ENCODE data around the gene SEMA5A.

- no peak for TF ChIP-seq CTCF (IDR thresholded peaks at IDR 0.05; ENCODE audit: insufficient read depth, low read length)
- no peak for TF ChIP-seq REST (IDR thresholded peaks at IDR 0.05; ENCODE audit: insufficient replicate concordance, low read depth)
- TF ChIP-seq POLR2AphosphoS5 (IDR thresholded peaks at IDR 0.05; ENCODE audit: low read depth): no peak
- TF ChIP-seq GABPA (IDR thresholded peaks at IDR 0.05; ENCODE audit: low read depth): no peak
- TF ChIP-seq SPI1 (IDR thresholded peaks at IDR 0.05; ENCODE audit: borderline replicate concordance, low read depth): no peak
These were observed 89.9 kb downstream of the SEMA5A start for GRCh38 chr5:9455826-9456434.
